ENCODE measurements around the gene IDH1.

The IDH1 gene

GRCh38 chr2:208294482-208295024, 39.7 kb upstream of the IDH1 start:
- Histone ChIP-seq H3K27me3 (no peaks in the 10 kb centered on the region), H3K4me1 (no peaks in the 10 kb centered on the region), H3K9me3 (peaks cover 2% of the 10 kb centered on the region; the same call in 1 of the 2 replicates), H3K4me3 (ENCODE audit: low read depth, low read length) (no peak overlapping the region), H3K36me3 (peaks cover 28% of the 10 kb centered on the region)
- no peak for DNase-seq
- TF ChIP-seq, protein P1, sequence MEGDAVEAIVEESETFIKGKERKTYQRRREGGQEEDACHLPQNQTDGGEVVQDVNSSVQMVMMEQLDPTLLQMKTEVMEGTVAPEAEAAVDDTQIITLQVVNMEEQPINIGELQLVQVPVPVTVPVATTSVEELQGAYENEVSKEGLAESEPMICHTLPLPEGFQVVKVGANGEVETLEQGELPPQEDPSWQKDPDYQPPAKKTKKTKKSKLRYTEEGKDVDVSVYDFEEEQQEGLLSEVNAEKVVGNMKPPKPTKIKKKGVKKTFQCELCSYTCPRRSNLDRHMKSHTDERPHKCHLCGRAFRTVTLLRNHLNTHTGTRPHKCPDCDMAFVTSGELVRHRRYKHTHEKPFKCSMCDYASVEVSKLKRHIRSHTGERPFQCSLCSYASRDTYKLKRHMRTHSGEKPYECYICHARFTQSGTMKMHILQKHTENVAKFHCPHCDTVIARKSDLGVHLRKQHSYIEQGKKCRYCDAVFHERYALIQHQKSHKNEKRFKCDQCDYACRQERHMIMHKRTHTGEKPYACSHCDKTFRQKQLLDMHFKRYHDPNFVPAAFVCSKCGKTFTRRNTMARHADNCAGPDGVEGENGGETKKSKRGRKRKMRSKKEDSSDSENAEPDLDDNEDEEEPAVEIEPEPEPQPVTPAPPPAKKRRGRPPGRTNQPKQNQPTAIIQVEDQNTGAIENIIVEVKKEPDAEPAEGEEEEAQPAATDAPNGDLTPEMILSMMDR (IDR thresholded peaks at IDR 0.05; ENCODE audit: low read depth, low read length), result no peak

GRCh38 chr2:208285853-208286252, 31.0 kb upstream of the IDH1 start:
- no peak for DNase-seq
- Histone ChIP-seq H3K9me3 (peaks cover 2% of the 10 kb centered on the region; the same call in 1 of the 2 replicates), H3K4me3 (ENCODE audit: low read depth, low read length) (no peak overlapping the region), H3K4me1 (no peaks in the 10 kb centered on the region), H3K27me3 (no peaks in the 10 kb centered on the region), H3K36me3 (peaks cover 35% of the 10 kb centered on the region)
- TF ChIP-seq, protein P1 (IDR thresholded peaks at IDR 0.05; ENCODE audit: low read depth, low read length), result no peak

DNA sequence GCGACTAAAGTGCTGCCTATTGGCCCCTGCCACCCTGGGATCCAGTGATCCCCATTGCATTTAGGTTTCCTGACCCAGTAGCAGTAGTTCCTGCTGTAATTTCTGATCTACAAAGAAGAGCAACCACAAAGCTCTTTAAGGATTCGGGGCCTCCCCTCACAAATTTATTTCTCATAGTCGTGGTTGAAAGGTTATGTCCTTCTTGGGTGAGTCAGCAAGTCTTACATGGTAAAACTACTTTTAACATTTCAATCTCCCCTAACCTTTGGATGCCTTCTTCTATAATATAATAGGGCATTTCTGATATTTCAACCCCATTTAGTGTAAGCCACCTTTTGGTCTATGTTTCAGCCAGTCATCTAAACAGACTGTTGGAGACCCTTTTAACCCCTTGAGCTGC, 26.1 kb upstream of the IDH1 start:
- no peaks in the 10 kb centered on the region for H3K4me1 ChIP-seq
- H3K9me3 ChIP-seq, result no peaks in the 10 kb centered on the region
- H3K27me3 ChIP-seq, result no peaks in the 10 kb centered on the region
- peaks cover 57% of the 10 kb centered on the region for H3K36me3 ChIP-seq
- no peak for DNase-seq
- H3K4me3 ChIP-seq (ENCODE audit: low read depth, low read length), result no peak overlapping the region
- TF ChIP-seq, protein P1 (IDR thresholded peaks at IDR 0.05; ENCODE audit: low read depth, low read length), result no peak

DNA sequence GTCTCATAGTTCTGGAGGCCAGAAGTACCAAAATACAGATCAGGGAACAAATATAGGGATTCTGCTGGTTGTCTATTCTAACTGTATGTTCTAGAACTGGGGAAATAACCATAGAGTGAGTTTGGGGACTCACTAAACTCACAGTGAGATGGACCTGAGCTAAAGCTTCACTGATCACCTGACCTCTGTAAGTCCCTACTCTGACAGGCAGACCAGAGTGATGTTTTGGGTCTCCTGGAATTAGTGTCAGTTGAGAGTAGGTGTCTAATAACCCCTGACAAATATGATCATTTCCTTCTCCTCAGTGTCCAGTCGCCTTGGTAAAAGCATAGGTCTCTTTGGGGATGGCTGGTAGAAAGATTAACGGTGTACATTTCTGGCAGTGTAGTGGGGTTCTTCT, 25.4 kb upstream of the IDH1 start:
- Histone ChIP-seq H3K4me3 (ENCODE audit: low read depth, low read length) (no peak overlapping the region), H3K27me3 (no peaks in the 10 kb centered on the region), H3K36me3 (peaks cover 61% of the 10 kb centered on the region), H3K4me1 (no peaks in the 10 kb centered on the region), H3K9me3 (no peaks in the 10 kb centered on the region)
- DNase-seq, result no peak
- TF ChIP-seq, protein P1 (IDR thresholded peaks at IDR 0.05; ENCODE audit: low read depth, low read length), result no peak

DNA sequence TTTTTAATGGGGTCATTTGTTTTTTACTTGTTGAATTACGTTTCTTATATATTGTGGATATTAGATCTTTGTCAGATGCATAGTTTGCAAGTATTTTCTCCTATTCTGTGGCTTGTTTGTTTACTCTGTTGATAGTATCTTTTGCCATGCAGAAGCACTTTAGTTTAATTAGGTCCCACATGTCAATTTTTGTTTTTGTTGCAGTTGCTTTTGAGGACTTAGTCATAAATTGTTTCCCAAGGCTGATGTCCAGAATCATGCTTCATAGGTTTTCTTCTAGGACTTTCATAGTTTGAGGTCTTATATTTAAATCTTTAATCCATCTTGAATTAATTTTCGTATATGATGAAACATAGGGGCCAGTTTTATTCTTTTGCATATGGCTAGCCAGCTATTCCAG, 24.4 kb upstream of the IDH1 start:
- Histone ChIP-seq H3K36me3 (peaks cover 71% of the 10 kb centered on the region), H3K4me3 (ENCODE audit: low read depth, low read length) (no peak overlapping the region), H3K4me1 (peaks cover 6% of the 10 kb centered on the region), H3K9me3 (no peaks in the 10 kb centered on the region), H3K27me3 (no peaks in the 10 kb centered on the region)
- no peak for DNase-seq
- TF ChIP-seq, protein P1 (IDR thresholded peaks at IDR 0.05; ENCODE audit: low read depth, low read length), result no peak

DNA sequence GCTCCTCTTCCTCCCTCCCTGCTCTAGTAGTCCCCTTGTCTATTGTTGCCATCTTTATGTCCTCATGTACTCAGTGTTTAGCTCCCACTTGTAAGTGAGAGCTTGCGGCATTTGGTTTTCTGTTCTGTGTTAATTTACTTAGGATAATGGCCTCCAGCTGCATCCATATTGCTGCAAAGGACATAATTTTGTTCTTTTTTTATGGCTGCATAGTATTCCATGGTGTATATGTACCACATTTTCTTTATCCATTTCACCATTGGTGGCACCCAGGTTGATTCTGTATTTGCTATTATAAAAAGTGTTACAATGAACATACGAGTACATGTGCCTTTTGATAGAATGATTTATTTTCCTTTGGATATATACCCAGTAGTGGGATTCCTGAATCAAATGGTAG, 23.7 kb upstream of the IDH1 start:
- TF ChIP-seq, protein P1 (IDR thresholded peaks at IDR 0.05; ENCODE audit: low read depth, low read length), result no peak
- H3K36me3 ChIP-seq, result peaks cover 78% of the 10 kb centered on the region
- no peaks in the 10 kb centered on the region for H3K9me3 ChIP-seq
- no peak overlapping the region for H3K4me3 ChIP-seq (ENCODE audit: low read depth, low read length)
- peaks cover 8% of the 10 kb centered on the region for H3K4me1 ChIP-seq
- DNase-seq, result no peak
- H3K27me3 ChIP-seq, result no peaks in the 10 kb centered on the region
